Adrenal gland (tissue), 12 donors: Measurements from ENCODE around the gene DENND6B. TPM values are rescaled to one million over a fixed set of nuclear protein-coding genes. Genes with fewer than 3 reads are reported as not detected.
A peak's percentile ranks its signal among the peaks of the same experiment; 100 is the strongest.

Source experiments
- DNase-seq, 7 donors: peaks; one replicate each; pipeline ENCODE4 v3.0.0-alpha.2; 2019 to 2020
- H3K27ac ChIP-seq, 5 donors: fragments of 200-600 bp; sonication (generic) in 4 of 5; 1 replicate in 3 of 5; 2 replicates in 2 of 5; pipeline versions ENCODE4 v1.5.1 to v1.8.0; 2016 to 2020; ENCODE audit warnings: mild to moderate bottlenecking in 1 of 5
- H3K27me3 ChIP-seq: fragments of 200-600 bp; 2 replicates; pipeline ENCODE4 v1.8.0; 2021
- H3K36me3 ChIP-seq, 2 donors: fragments of 200-600 bp; replicated peaks in 1 of 2; 1 replicate in 1 of 2; 2 replicates in 1 of 2; pipeline versions ENCODE4 v1.5.1 to v1.8.0; 2018 to 2022
- H3K4me1 ChIP-seq, 2 donors: fragments of 200-600 bp; replicated peaks in 1 of 2; 1 replicate in 1 of 2; 2 replicates in 1 of 2; pipeline versions ENCODE4 v1.5.1 to v1.8.0; 2018 to 2021
- H3K4me3 ChIP-seq, 4 donors: fragments of 200-600 bp; sonication (generic) in 3 of 4; one replicate each; pipeline ENCODE4 v1.5.1; 2016 to 2018
- H3K9me3 ChIP-seq, 3 donors: fragments of 200-600 bp; sonication (generic) in 1 of 3; replicated peaks in 1 of 3; 1 replicate in 2 of 3; 2 replicates in 1 of 3; pipeline versions ENCODE4 v1.5.1 to v1.8.0; 2016 to 2021
- POLR2A ChIP-seq, 2 donors: fragments of 450-650 bp; IDR thresholded peaks; one replicate each; pipeline ENCODE4 v1.6.1; 2017; ENCODE audit warnings: antibody characterized with exemption in 2 of 2, mild to moderate bottlenecking in 2 of 2, moderate library complexity in 1 of 2
- WGBS, 4 donors: extraction: QIAGEN DNeasy Blood & Tissue Kit in 2 of 4; methylation state at CpG; one replicate each; pipeline versions ENCODE4 v1.1.5 to v1.1.7; 2013 to 2017; 5-methylcytosine and 5-hydroxymethylcytosine counted together
- intact Hi-C, 2 donors: fragments of 100-400 bp; cut with DNase I; formaldehyde crosslinking; loops; one replicate each; pipeline versions ENCODE4 v1.14.1 to v1.15.0; 2022 to 2023
- polyA plus RNA-seq, 3 donors: library from polyadenylated mRNA; stranded (reverse); fragments of 200-250 nt in 2 of 3; fragments of 350-450 nt in 1 of 3; fragmentation: Illumina TruSeq in 1 of 3; extraction: RNeasy Lipid Tissue Mini Kit (QIAGEN cat#74804) in 1 of 3; gene quantifications; one replicate each; pipeline ENCODE4 v1.2.3, GENCODE V29; 2013 to 2014
- total RNA-seq, 9 donors: library from RNA; depleted of rRNA in 4 of 9; stranded (reverse); fragments of >200 nt in 4 of 9; fragments of 120-200 nt in 1 of 9; fragmentation: NEBNext Ultra II Directional in 1 of 9; extraction: Animal tissue kit (Norgen Biotek cat#: 25700) in 1 of 9; gene quantifications; one replicate each; pipeline versions ENCODE4 v1.1.0 to v1.2.4, GENCODE V29; 2013 to 2023
- TF ChIP-seq, protein P1 (sequence below), 6 experiments: fragments of 450-650 bp in 4 of 6; fragments of 200-600 bp in 2 of 6; sonication (generic) in 1 of 6; IDR thresholded peaks; 1 replicate in 5 of 6; 2 replicates in 1 of 6; pipeline versions ENCODE4 v1.5.1 to v1.8.0; 2016 to 2021; ENCODE audit warnings: antibody characterized with exemption in 6 of 6, mild to moderate bottlenecking in 2 of 6, moderate library complexity in 1 of 6
- donor health status: healthy with polysubstance abuse.
- donor health status: Bipolar disorder and iron deficiency.
- donor health status: DM: yes; HTN: yes; CAD: no.
- donor health status: DM: no; HTN: no; CAD: no.
- donor health status: DM: no; HTN: no; CAD: no.
- donor health status: DM: yes; HTN: yes; CAD: no.

Gene DENND6B
- total and polyA plus RNA-seq, 12 donors = 1.8 to 32.7 (median 8.9) TPM

DNA sequence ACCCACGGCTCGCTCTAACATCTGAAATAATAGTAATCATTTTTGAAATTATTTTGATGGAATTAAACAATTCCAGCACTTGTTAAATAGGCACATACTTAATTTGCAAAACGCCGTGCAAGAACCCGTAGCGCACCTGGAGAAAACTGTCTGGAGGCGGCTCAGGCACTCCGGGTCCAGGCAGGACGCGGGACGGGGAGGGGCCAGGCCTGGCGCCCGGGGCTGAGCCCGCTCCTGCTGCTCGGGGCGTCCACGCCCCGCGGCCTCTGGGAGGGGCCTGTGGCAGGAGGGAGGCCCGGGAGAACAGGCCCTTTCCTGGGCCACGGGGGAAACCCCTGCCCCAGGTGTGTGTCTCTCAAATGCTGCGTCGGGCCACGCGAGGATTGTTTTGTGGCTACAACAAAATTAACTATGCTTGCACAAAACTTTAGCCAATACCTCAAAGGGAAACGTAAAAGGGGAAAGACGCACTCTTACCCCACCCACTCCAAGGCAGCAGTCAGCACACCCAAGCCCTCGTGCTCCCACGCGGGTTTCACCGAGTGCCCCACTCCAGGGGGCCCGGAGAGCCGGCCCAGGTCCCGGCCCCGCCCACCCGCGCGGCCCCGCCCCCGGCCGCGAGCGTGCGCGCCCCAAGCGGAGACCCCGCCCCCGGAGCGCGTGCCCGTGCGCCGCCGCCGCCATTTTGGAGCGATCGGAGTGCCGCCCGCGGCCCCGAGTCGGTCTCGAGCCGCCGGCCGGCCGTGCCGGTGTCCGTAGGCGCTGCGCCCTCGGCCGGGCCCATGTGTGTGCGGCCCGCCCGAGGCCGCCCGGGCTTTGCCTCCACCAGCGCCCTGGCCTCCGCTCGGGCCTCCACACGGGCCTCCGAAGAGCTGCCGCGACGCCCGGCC is 16.1 kb upstream of the DENND6B start, which contains the start of gene PPP6R2:
TSS of gene PPP6R2 (plus strand) at position 677 of the 890 bp plus-strand sequence. CDS start 50,582 bp downstream, outside the sequence.
- WGBS, 4 donors = 0 to 1% (median 0%) methylated on average over 14 to 87 of the region's 87 CpGs
- H3K36me3 ChIP-seq = no peaks in the 10 kb centered on the region
- DNase-seq = peak; percentile 72 to 85 (median 81)
- H3K4me3 ChIP-seq = peak within 1 kb of the TSS; percentile 62 to 99 (median 76)
- H3K9me3 ChIP-seq = no peaks in the 10 kb centered on the region
- H3K4me1 ChIP-seq = peaks cover 9 to 13% of the 10 kb centered on the region in 2 donors
- H3K27me3 ChIP-seq = no peaks in the 10 kb centered on the region
- peak within 1 kb of the TSS in 4 of 5 donors; percentile 63 to 89 (median 74) for H3K27ac ChIP-seq
- TF ChIP-seq, protein P1, sequence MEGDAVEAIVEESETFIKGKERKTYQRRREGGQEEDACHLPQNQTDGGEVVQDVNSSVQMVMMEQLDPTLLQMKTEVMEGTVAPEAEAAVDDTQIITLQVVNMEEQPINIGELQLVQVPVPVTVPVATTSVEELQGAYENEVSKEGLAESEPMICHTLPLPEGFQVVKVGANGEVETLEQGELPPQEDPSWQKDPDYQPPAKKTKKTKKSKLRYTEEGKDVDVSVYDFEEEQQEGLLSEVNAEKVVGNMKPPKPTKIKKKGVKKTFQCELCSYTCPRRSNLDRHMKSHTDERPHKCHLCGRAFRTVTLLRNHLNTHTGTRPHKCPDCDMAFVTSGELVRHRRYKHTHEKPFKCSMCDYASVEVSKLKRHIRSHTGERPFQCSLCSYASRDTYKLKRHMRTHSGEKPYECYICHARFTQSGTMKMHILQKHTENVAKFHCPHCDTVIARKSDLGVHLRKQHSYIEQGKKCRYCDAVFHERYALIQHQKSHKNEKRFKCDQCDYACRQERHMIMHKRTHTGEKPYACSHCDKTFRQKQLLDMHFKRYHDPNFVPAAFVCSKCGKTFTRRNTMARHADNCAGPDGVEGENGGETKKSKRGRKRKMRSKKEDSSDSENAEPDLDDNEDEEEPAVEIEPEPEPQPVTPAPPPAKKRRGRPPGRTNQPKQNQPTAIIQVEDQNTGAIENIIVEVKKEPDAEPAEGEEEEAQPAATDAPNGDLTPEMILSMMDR (IDR thresholded peaks at IDR 0.05) = peak in 3 of 6 experiments; percentile 13 to 45 (median 39)
- TF ChIP-seq POLR2A (IDR thresholded peaks at IDR 0.05) = peak; percentile 16 to 31
- intact Hi-C loops = loop anchor here (2.0 to 5.0 kb wide), 2 partner anchors 68 to 91 kb away; partner anchors contain the start of gene HDAC10 (in 1 of the 2)

DNA sequence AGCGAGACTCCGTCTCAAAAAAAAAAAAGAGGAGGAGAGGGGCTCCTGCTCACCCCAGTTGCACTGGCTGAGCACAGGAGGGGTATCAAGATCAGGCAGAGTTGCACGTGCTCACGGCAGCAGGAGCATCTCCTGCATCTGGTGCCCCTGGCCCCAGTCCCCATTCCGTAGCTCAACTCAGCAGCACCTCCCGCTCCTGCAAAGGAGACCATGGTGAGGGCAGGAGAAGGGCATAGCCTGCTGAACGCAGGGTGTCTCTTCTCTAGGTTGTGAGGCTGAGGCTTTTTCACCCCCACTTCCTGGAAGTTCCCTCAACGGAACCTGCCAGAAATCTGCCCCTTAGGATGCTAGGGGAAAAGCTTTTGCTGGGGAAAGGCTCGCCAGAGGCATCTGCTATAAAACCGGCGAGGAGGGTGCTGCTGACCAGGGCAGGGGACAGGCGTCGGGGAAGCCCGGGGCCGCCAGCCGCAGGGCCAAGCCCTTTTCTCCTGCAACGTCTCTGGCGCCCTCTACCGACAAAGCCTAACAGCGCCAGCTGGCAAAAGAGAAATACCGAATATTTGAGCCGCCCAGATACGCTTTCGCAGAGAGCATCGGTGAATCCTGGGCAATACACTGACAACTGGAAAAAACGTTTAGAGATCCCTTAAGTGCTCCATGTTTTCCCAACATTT is 15.3 kb upstream of the DENND6B start:
- peak; percentile 87 to 96 (median 93) for DNase-seq
- intact Hi-C loops = loop anchor here (2.0 to 5.0 kb wide), 2 partner anchors 67 to 90 kb away; partner anchors contain the start of gene HDAC10 (in 1 of the 2)
- Histone ChIP-seq H3K9me3 (no peaks in the 10 kb centered on the region), H3K27ac (peak overlapping the region in 3 of 5 donors; percentile 73 to 89 (median 75)), H3K4me1 (peaks cover 9 to 13% of the 10 kb centered on the region in 2 donors), H3K4me3 (peak overlapping the region in 2 of 4 donors; percentile 67 to 99), H3K27me3 (no peaks in the 10 kb centered on the region), H3K36me3 (no peaks in the 10 kb centered on the region)
- TF ChIP-seq POLR2A (IDR thresholded peaks at IDR 0.05) = no peak
- TF ChIP-seq, protein P1 (IDR thresholded peaks at IDR 0.05) = peak; percentile 92 to 98 (median 97)
- 14 to 27% (median 16%) methylated on average over 16 to 26 of the region's 26 CpGs for WGBS, 4 donors

DNA sequence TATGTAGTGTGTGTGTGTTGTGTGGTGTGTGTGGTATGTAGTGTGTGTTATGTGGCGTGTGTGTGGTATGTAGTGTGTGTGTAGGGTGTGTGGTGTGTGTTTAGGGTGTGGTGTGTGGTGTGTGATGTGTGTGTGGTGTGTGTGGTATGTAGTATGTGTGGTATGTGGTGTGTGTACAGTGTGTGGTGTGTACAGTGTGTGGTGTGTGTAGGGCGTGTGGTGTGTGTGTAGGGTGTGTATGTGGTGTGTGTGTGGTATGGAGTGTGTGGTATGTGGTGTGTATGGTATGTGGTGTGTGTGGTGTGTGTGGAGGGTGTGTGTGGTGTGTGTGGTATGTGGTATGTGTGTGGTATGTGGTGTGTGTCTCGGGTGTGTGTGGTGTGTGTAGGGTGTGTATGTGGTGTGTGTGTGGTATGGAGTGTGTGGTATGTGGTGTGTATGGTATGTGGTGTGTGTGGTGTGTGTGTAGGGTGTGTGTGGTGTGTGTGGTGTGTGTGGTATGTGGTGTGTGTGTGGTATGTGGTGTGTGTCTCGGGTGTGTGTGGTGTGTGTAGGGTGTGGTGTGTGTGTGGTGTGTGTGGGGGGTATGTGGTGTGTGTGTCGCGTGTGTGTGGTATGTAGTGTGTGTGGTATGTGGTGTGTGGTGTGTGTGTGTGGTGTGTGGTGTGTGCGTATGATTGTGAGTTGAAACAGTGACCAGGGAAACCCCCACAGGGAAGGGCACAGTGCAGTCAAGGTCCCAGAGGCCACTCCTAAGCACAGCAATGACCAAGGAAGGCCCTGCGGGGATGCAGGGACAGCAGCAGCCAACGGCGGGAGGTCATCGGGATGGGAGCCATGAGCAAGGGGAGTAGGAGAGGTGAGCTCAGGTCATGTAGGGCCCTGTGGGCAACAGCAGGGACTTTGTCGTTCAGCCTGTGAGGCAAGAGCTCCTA is 13.4 kb upstream of the DENND6B start:
- Histone ChIP-seq H3K36me3 (no peaks in the 10 kb centered on the region), H3K9me3 (no peaks in the 10 kb centered on the region), H3K4me3 (no peak overlapping the region), H3K27ac (no peak overlapping the region), H3K4me1 (peaks cover 9% of the 10 kb centered on the region in 2 donors), H3K27me3 (no peaks in the 10 kb centered on the region)
- TF ChIP-seq POLR2A (IDR thresholded peaks at IDR 0.05) = no peak
- TF ChIP-seq, protein P1 (IDR thresholded peaks at IDR 0.05) = no peak
- 69 to 81% (median 74%) methylated on average over 12 of the region's 12 CpGs for WGBS, 4 donors
- intact Hi-C loops = loop anchor here in 1 of 2 donors (5.0 kb wide), 1 partner anchor 88 kb away; the partner anchor contains the start of gene HDAC10
- DNase-seq = peak in 1 of 7 donors; percentile 23
